ENCODE data around the gene RASGRP1.

Gene RASGRP1

DNA sequence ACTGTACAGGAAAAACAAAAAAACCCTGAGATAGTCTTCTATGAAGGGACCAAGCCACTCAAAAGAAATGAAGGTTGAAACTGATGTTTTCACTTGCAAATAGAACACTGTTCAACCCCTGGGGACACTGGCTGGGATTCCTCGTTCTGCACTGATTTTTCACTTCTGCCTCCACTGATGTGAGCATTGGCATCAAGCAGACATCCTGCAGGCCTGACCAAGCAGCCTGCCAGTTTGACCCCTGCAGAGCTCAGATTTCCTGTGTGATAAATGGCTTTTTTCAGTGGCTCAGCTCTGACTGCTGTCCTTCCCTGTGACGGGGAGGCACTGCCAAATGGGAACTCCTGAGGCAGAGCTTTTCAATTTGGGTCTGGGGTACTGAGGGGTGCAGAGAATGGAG, 50.0 kb downstream of the RASGRP1 start:
- CTCF ChIA-PET, result no interaction called here
- TF ChIP-seq SP1 (IDR thresholded peaks at IDR 0.05), result no peak
- TF ChIP-seq SUZ12 (IDR thresholded peaks at IDR 0.05), result no peak
- no peak for TF ChIP-seq TARDBP (IDR thresholded peaks at IDR 0.05)
- no peak for TF ChIP-seq FOXM1 (IDR thresholded peaks at IDR 0.05; ENCODE audit: borderline replicate concordance)
- TF ChIP-seq FOXA1 (IDR thresholded peaks at IDR 0.05), result no peak
- no peak for TF ChIP-seq ARNT (IDR thresholded peaks at IDR 0.05)
- TF ChIP-seq ZNF384 (IDR thresholded peaks at IDR 0.05), result no peak
- TF ChIP-seq CTBP1 (IDR thresholded peaks at IDR 0.05; ENCODE audit: borderline replicate concordance), result no peak
- POLR2A ChIA-PET, result no interaction called here
- DNase-seq (ENCODE audit: extremely low spot score), result no peak

DNA sequence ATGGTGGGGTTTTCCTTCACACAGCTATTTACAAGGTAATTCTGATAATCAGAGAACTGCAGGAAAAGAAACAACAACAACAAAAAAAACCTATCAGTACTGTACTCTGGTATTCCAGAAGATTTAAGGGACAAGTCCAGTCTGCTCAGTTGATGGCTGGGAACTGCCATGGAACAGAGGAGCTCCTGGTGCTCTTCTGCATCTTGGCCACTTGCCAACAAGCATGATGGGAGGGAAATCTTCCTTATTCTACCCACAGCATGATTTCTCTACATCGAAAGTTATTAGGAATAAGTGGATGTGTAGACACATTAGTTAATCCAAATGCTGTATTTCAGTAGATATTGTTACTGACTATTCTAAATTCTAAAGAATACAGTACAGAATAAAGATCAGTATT, 51.7 kb downstream of the RASGRP1 start:
- POLR2A ChIA-PET, result no interaction called here
- TF ChIP-seq TARDBP (IDR thresholded peaks at IDR 0.05) (no peak), L3MBTL2 (conservative IDR thresholded peaks at IDR 0.05) (no peak), HDGF (IDR thresholded peaks at IDR 0.05; ENCODE audit: borderline replicate concordance) (no peak), FOXK2 (IDR thresholded peaks at IDR 0.05) (no peak), ZNF384 (IDR thresholded peaks at IDR 0.05) (no peak), BHLHE40 (IDR thresholded peaks at IDR 0.05; ENCODE audit: borderline replicate concordance) (no peak), ARNT (IDR thresholded peaks at IDR 0.05) (no peak), SP1 (IDR thresholded peaks at IDR 0.05) (no peak), FOXA1 (IDR thresholded peaks at IDR 0.05) (no peak), FOXM1 (IDR thresholded peaks at IDR 0.05; ENCODE audit: borderline replicate concordance) (no peak), NFRKB (IDR thresholded peaks at IDR 0.05) (no peak), CTBP1 (IDR thresholded peaks at IDR 0.05; ENCODE audit: borderline replicate concordance) (no peak), ELF4 (IDR thresholded peaks at IDR 0.05) (no peak), SUZ12 (IDR thresholded peaks at IDR 0.05) (no peak), LEF1 (IDR thresholded peaks at IDR 0.05; ENCODE audit: borderline replicate concordance) (no peak)
- TF ChIP-seq, protein P1, sequence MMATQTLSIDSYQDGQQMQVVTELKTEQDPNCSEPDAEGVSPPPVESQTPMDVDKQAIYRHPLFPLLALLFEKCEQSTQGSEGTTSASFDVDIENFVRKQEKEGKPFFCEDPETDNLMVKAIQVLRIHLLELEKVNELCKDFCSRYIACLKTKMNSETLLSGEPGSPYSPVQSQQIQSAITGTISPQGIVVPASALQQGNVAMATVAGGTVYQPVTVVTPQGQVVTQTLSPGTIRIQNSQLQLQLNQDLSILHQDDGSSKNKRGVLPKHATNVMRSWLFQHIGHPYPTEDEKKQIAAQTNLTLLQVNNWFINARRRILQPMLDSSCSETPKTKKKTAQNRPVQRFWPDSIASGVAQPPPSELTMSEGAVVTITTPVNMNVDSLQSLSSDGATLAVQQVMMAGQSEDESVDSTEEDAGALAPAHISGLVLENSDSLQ (IDR thresholded peaks at IDR 0.05), result no peak
- DNase-seq (ENCODE audit: extremely low spot score), result no peak
- CTCF ChIA-PET, result no interaction called here

DNA sequence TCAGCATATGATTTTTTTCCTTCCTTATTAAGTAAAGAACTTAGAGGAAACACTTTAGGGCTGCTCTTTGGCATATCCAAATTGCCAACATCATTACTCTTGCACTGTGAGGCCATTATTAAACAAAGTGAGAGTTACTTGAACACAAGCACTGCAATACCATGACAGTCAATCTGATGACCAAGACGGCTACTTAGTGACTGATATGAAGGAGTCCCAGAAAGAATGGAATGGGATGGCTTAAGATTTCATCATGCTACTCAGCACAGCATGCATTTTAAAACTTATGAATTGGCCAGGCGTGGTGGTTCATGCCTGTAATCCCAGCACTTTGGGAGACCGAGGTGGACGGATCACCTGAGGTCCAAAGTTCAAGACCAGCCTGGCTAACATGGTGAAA, 55.5 kb downstream of the RASGRP1 start:
- no peak for DNase-seq (ENCODE audit: extremely low spot score)
- TF ChIP-seq ARNT (IDR thresholded peaks at IDR 0.05), result no peak
- TF ChIP-seq, protein P1 (IDR thresholded peaks at IDR 0.05), result no peak
- TF ChIP-seq LEF1 (IDR thresholded peaks at IDR 0.05; ENCODE audit: borderline replicate concordance), result no peak
- no peak for TF ChIP-seq ELF4 (IDR thresholded peaks at IDR 0.05)
- no peak for TF ChIP-seq CTBP1 (IDR thresholded peaks at IDR 0.05; ENCODE audit: borderline replicate concordance)
- ChIA-PET POLR2A (no interaction called here), CTCF (no interaction called here)

DNA sequence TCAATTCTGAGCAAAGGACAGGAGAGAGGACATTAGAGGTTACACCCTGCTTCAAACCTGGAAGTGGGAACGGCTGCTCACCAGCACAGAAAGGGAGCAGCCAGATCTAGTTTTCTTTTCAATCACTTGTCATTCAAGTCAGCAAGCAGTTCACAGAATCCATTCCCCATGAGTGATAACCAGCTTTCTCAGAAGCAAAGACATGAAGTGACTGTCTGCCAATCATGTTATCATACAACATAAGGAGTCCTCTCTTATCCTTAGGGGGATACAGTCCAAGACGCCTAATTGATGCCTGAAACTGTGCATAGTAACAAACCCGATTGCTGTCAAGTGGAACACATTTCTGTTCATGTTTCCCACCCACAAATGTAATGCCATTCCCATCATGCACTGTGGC, 56.0 kb downstream of the RASGRP1 start:
- ChIA-PET CTCF (no interaction called here), POLR2A (no interaction called here)
- no peak for DNase-seq (ENCODE audit: extremely low spot score)
- TF ChIP-seq FOXK2 (IDR thresholded peaks at IDR 0.05) (no peak), HDGF (IDR thresholded peaks at IDR 0.05; ENCODE audit: borderline replicate concordance) (no peak), CTBP1 (IDR thresholded peaks at IDR 0.05; ENCODE audit: borderline replicate concordance) (no peak), ARNT (IDR thresholded peaks at IDR 0.05) (no peak), BHLHE40 (IDR thresholded peaks at IDR 0.05; ENCODE audit: borderline replicate concordance) (no peak), LEF1 (IDR thresholded peaks at IDR 0.05; ENCODE audit: borderline replicate concordance) (no peak), SP1 (IDR thresholded peaks at IDR 0.05) (no peak), L3MBTL2 (conservative IDR thresholded peaks at IDR 0.05) (no peak), SUZ12 (IDR thresholded peaks at IDR 0.05) (no peak), NFRKB (IDR thresholded peaks at IDR 0.05) (no peak)

DNA sequence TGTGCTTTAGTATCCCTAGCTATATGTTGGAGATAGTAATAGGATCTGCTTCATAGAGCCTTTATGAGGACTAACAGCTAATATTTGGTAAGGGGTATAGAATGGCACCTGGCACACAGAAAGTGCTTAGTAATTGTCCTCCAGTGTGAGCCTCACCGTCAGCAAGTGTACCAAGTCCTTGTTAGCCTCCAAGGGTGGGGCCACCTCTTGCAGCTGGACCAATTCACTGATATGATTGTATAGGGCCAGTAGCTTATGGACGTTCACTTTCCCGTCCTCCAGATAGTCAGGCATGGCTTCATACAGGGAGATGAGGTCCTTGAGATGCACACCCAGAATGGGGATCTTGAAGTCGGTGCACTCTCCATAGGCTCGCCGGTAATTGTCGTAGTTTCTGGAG, 57.0 kb downstream of the RASGRP1 start:
- TF ChIP-seq BHLHE40 (IDR thresholded peaks at IDR 0.05; ENCODE audit: borderline replicate concordance), result no peak
- no peak for TF ChIP-seq ELF4 (IDR thresholded peaks at IDR 0.05)
- no peak for TF ChIP-seq TARDBP (IDR thresholded peaks at IDR 0.05)
- TF ChIP-seq HDGF (IDR thresholded peaks at IDR 0.05; ENCODE audit: borderline replicate concordance), result no peak
- TF ChIP-seq FOXK2 (IDR thresholded peaks at IDR 0.05), result no peak
- TF ChIP-seq CTBP1 (IDR thresholded peaks at IDR 0.05; ENCODE audit: borderline replicate concordance), result no peak
- no peak for TF ChIP-seq ZNF384 (IDR thresholded peaks at IDR 0.05)
- ChIA-PET POLR2A (no interaction called here), CTCF (no interaction called here)
- no peak for DNase-seq (ENCODE audit: extremely low spot score)

DNA sequence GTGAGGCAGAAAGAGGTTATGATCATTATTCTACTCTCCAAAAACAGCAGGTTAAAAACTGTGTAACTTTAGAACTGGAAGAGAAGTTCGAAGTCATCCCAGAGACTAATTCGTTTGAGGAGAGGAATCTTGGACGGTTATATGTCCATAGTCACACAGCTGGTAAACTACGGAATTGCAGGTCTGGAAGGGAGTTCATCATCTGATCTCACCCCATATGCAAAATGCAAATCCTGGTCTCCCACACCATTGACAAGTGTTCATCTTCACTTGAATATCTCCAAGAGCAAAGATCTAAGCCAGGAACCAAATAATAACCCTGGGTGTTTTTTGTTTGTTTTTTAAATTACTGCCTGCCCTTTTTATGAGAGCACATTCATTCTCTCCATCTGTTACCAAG, 57.6 kb downstream of the RASGRP1 start:
- ChIA-PET POLR2A (no interaction called here), CTCF (no interaction called here)
- DNase-seq (ENCODE audit: extremely low spot score), result no peak
- TF ChIP-seq LEF1 (IDR thresholded peaks at IDR 0.05; ENCODE audit: borderline replicate concordance) (no peak), CTBP1 (IDR thresholded peaks at IDR 0.05; ENCODE audit: borderline replicate concordance) (no peak), ELF4 (IDR thresholded peaks at IDR 0.05) (no peak), FOXK2 (IDR thresholded peaks at IDR 0.05) (no peak), SUZ12 (IDR thresholded peaks at IDR 0.05) (no peak), ARNT (IDR thresholded peaks at IDR 0.05) (no peak), FOXA1 (IDR thresholded peaks at IDR 0.05) (no peak), TARDBP (IDR thresholded peaks at IDR 0.05) (no peak)
- TF ChIP-seq, protein P1 (IDR thresholded peaks at IDR 0.05), result no peak
